HCT116 (cell line): ENCODE measurements around the gene FNBP1. TPM values are rescaled to one million over a fixed set of nuclear protein-coding genes. Genes with fewer than 3 reads are reported as not detected.

ENCODE experiments used
- ATAC-seq: fragments of 200-7000 bp; cut with Tn5 transposase; 2 replicates; pipeline ENCODE4 v1.9.1; 2020; ENCODE audit warnings: mild to moderate bottlenecking, moderate library complexity
- BruUV-seq: library from RNA; stranded (reverse); fragments of 400-500 nt; replicated peaks from 2 replicates; lab custom pipeline; 2021; lab: Mats Ljungman, UMichigan
- CTCF ChIA-PET: fragments of 300-600 bp; sonication (Branson Sonifier 250); formaldehyde crosslinking; loops from one replicate; lab custom pipeline; 2021; ENCODE audit warnings: antibody characterized with exemption; lab: Charles Lee
- POLR2A ChIA-PET: fragments of 300-600, 350-600 bp; sonication (Branson Sonifier 250); formaldehyde crosslinking; loops from one replicate; lab custom pipeline; 2021; ENCODE audit warnings: antibody characterized with exemption; lab: Charles Lee
- RAD21 ChIA-PET, 2 experiments: fragments of 300-600 bp; sonication (Branson Sonifier 250); formaldehyde crosslinking; loops; one replicate each; lab custom pipeline; 2023; ENCODE audit warnings: low total read pairs in 2 of 2; ENCODE audit not compliant: uncharacterized antibody in 2 of 2, unreplicated experiment in 2 of 2, low non-redundant PET in 1 of 2; lab: Charles Lee
- DNase-seq: peaks from one replicate; pipeline ENCODE4 v3.0.0-alpha.2; 2010; ENCODE audit warnings: low read depth, low spot score
- H2AFZ ChIP-seq: fragments of 200-600 bp; shearing (Covaris generic), sonication (generic); 2 replicates; pipeline ENCODE4 v1.6.1; 2017; ENCODE audit warnings: low read depth, mixed run types, mixed read lengths, antibody characterized with exemption, low read length; ENCODE audit not compliant: poor library complexity, severe bottlenecking
- H3K27ac ChIP-seq: 2 replicates; pipeline ENCODE4 v1.5.1; 2012; ENCODE audit warnings: low read depth, low read length
- H3K27me3 ChIP-seq: fragments of 200-600 bp; sonication (generic); 2 replicates; pipeline ENCODE4 v1.6.1; 2016; ENCODE audit warnings: mixed run types, low read length, mixed read lengths; ENCODE audit not compliant: insufficient read depth
- H3K36me3 ChIP-seq, 2 experiments: fragments of 200-500 bp in 1 of 2; fragments of 200-600 bp in 1 of 2; sonication (Bioruptor generic) in 1 of 2; sonication (generic) in 1 of 2; 2 replicates each; pipeline versions ENCODE4 v1.5.1 to v1.6.1; 2014 to 2016; ENCODE audit warnings: low read length in 2 of 2, inconsistent platforms in 1 of 2, mixed read lengths in 1 of 2, mixed run types in 1 of 2; ENCODE audit not compliant: insufficient read depth in 2 of 2, control insufficient read depth in 1 of 2
- H3K4me1 ChIP-seq, 2 experiments: fragments of 200-600 bp in 1 of 2; sonication (generic) in 1 of 2; 2 replicates each; pipeline versions ENCODE4 v1.5.1 to v1.6.1; 2012 to 2017; ENCODE audit warnings: low read length in 2 of 2, inconsistent platforms in 1 of 2, mild to moderate bottlenecking in 1 of 2, mixed read lengths in 1 of 2, mixed run types in 1 of 2, moderate library complexity in 1 of 2; ENCODE audit not compliant: insufficient read depth in 2 of 2, control insufficient read depth in 1 of 2
- H3K4me2 ChIP-seq: fragments of 200-600 bp; sonication (generic); 2 replicates; pipeline ENCODE4 v1.6.1; 2017; ENCODE audit warnings: mixed run types, low read length, mixed read lengths
- H3K4me3 ChIP-seq, 2 experiments: fragments of 200-600 bp in 1 of 2; sonication (generic) in 1 of 2; replicated peaks in 1 of 2; 2 replicates each; pipeline ENCODE4 v1.5.1; 2011 to 2016; ENCODE audit warnings: low read length in 2 of 2, control low read depth in 1 of 2, low read depth in 1 of 2, mild to moderate bottlenecking in 1 of 2, mixed read lengths in 1 of 2, mixed run types in 1 of 2
- H3K79me2 ChIP-seq: fragments of 200-600 bp; sonication (generic); 2 replicates; pipeline ENCODE4 v1.6.1; 2017; ENCODE audit warnings: mild to moderate bottlenecking, mixed run types, low read length, moderate library complexity, mixed read lengths; ENCODE audit not compliant: insufficient read depth
- H3K9ac ChIP-seq: fragments of 200-600 bp; sonication (generic); 2 replicates; pipeline ENCODE4 v1.6.1; 2016; ENCODE audit warnings: low read length, mixed read lengths
- H3K9me2 ChIP-seq: fragments of 200-600 bp; sonication (generic), shearing (Covaris generic); 2 replicates; pipeline ENCODE4 v1.6.1; 2017; ENCODE audit warnings: mixed run types, mild to moderate bottlenecking, moderate library complexity; ENCODE audit not compliant: insufficient read depth
- H3K9me3 ChIP-seq, 2 experiments: fragments of 200-500 bp in 1 of 2; fragments of 200-600 bp in 1 of 2; sonication (Bioruptor generic) in 1 of 2; sonication (generic) in 1 of 2; 2 replicates each; pipeline ENCODE4 v1.6.1; 2014 to 2017; ENCODE audit warnings: low read length in 2 of 2, mixed read lengths in 2 of 2, inconsistent platforms in 1 of 2, low read depth in 1 of 2, mild to moderate bottlenecking in 1 of 2, mixed run types in 1 of 2, moderate library complexity in 1 of 2; ENCODE audit not compliant: control insufficient read depth in 1 of 2, insufficient read depth in 1 of 2
- H4K20me1 ChIP-seq: fragments of 200-600 bp; sonication (generic), shearing (Covaris generic); 2 replicates; pipeline ENCODE4 v1.6.1; 2017; ENCODE audit warnings: mixed run types, mild to moderate bottlenecking, moderate library complexity; ENCODE audit not compliant: insufficient read depth
- CBX3 ChIP-seq: IDR thresholded peaks from 2 replicates; pipeline ENCODE4 v1.6.1; 2012; ENCODE audit warnings: low read depth
- CEBPB ChIP-seq: IDR thresholded peaks from 2 replicates; pipeline ENCODE4 v1.6.1; 2012; ENCODE audit warnings: low read depth
- CTCF ChIP-seq, 3 experiments: fragments of 200-600 bp in 1 of 3; sonication (generic) in 1 of 3; IDR thresholded peaks in 2 of 3; conservative IDR thresholded peaks in 1 of 3; 2 replicates each; pipeline ENCODE4 v1.5.1; 2012 to 2017; ENCODE audit warnings: low read depth in 2 of 3, low read length in 2 of 3, antibody characterized with exemption in 1 of 3, borderline replicate concordance in 1 of 3, control low read depth in 1 of 3, mild to moderate bottlenecking in 1 of 3, mixed read lengths in 1 of 3, mixed run types in 1 of 3, moderate library complexity in 1 of 3; ENCODE audit not compliant: insufficient read depth in 1 of 3
- EGR1 ChIP-seq: IDR thresholded peaks from 2 replicates; pipeline ENCODE4 v1.6.1; 2012; ENCODE audit warnings: low read depth
- EZH2 ChIP-seq: fragments of 200-600 bp; sonication (generic); IDR thresholded peaks from 2 replicates; pipeline ENCODE4 v1.6.1; 2017; ENCODE audit warnings: antibody characterized with exemption, mixed run types
- EZH2phosphoT487 ChIP-seq: fragments of 200-600 bp; IDR thresholded peaks from 2 replicates; pipeline ENCODE4 v1.6.1; 2018; ENCODE audit warnings: antibody characterized with exemption, borderline replicate concordance
- JUND ChIP-seq: IDR thresholded peaks from 2 replicates; pipeline ENCODE4 v1.6.1; 2012
- MAX ChIP-seq: IDR thresholded peaks from 2 replicates; pipeline ENCODE4 v1.6.1; 2012
- POLR2A ChIP-seq: IDR thresholded peaks from 2 replicates; pipeline ENCODE4 v1.7.0; 2011; ENCODE audit warnings: borderline replicate concordance; ENCODE audit not compliant: insufficient read depth, insufficient read length; ENCODE audit errors: extremely low read depth
- RAD21 ChIP-seq: IDR thresholded peaks from 2 replicates; pipeline ENCODE4 v1.6.1; 2012; ENCODE audit warnings: low read depth, mild to moderate bottlenecking
- REST ChIP-seq: IDR thresholded peaks from 2 replicates; pipeline ENCODE4 v1.6.1; 2012; ENCODE audit warnings: low read depth
- SIN3A ChIP-seq: IDR thresholded peaks from 2 replicates; pipeline ENCODE4 v1.6.1; 2012; ENCODE audit warnings: low read depth
- SP1 ChIP-seq: IDR thresholded peaks from 2 replicates; pipeline ENCODE4 v1.6.1; 2012; ENCODE audit warnings: low read depth
- SRF ChIP-seq: IDR thresholded peaks from 2 replicates; pipeline ENCODE4 v1.6.1; 2012; ENCODE audit warnings: low read depth
- YY1 ChIP-seq: IDR thresholded peaks from 2 replicates; pipeline ENCODE4 v1.6.1; 2011; ENCODE audit warnings: low read length, low read depth, moderate library complexity, mild to moderate bottlenecking; ENCODE audit not compliant: insufficient replicate concordance; ENCODE audit errors: extremely low read depth
- ZNF274 ChIP-seq: fragments of 200-500 bp; sonication (Bioruptor generic); IDR thresholded peaks from 2 replicates; pipeline ENCODE4 v1.6.1; 2014; ENCODE audit warnings: mild to moderate bottlenecking, low read depth, low read length, inconsistent platforms
- intact Hi-C: fragments of 100-400 bp; cut with micrococcal nuclease; formaldehyde crosslinking; loops from 2 replicates; pipeline ENCODE4 v1.10.0; 2022
- total RNA-seq: library from RNA; stranded (reverse); gene quantifications from one replicate; pipeline ENCODE4 v1.2.1, GENCODE V29; 2021; ENCODE audit not compliant: unreplicated experiment

FNBP1 gene
- total RNA-seq, 1 experiment from 2014 or later: 25.0 TPM

- POLR2A ChIA-PET: no interaction called here
- intact Hi-C loops: no loop called here
- no peak for TF ChIP-seq RAD21
- TF ChIP-seq YY1: no peak
- TF ChIP-seq SIN3A: no peak
- no peak for TF ChIP-seq CTCF (IDR thresholded peaks at IDR 0.05 in 2 of 3, conservative IDR thresholded peaks at IDR 0.05 in 1 of 3; ENCODE audit: borderline replicate concordance in 1 of 3, insufficient read depth in 1 of 3, low read depth in 2 of 3, low read length in 2 of 3)
- TF ChIP-seq EGR1: no peak
- no peak for TF ChIP-seq MAX
- no peak for TF ChIP-seq REST
- no peak for TF ChIP-seq EZH2
- no peak for TF ChIP-seq ZNF274
- no peak for TF ChIP-seq SRF
- no peak for TF ChIP-seq JUND
- TF ChIP-seq EZH2phosphoT487: no peak
- no peak for TF ChIP-seq POLR2A
- no peak for TF ChIP-seq SP1
- TF ChIP-seq CEBPB: no peak
- TF ChIP-seq CBX3: no peak
- TF ChIP-seq, all 23 proteins: peak for 0
- no peak overlapping the region for H3K9ac ChIP-seq
- RAD21 ChIA-PET: no interaction called here
- H3K4me1 ChIP-seq: no peaks in the 10 kb centered on the region
- DNase-seq (no peak), ATAC-seq (no peak)
- H3K36me3 ChIP-seq: no peaks in the 10 kb centered on the region
- CTCF ChIA-PET: no interaction called here
- no peaks in the 10 kb centered on the region for H4K20me1 ChIP-seq
- H3K9me3 ChIP-seq: no peaks in the 10 kb centered on the region
- no peak overlapping the region for H3K4me2 ChIP-seq
- no peaks in the 10 kb centered on the region for H3K79me2 ChIP-seq
- BruUV-seq: no TSS peak
- no peak overlapping the region for H2AFZ ChIP-seq
- H3K9me2 ChIP-seq: no peaks in the 10 kb centered on the region
- H3K27ac ChIP-seq: no peak overlapping the region
- no peaks in the 10 kb centered on the region for H3K27me3 ChIP-seq
- no peak overlapping the region for H3K4me3 ChIP-seq
Observed at GRCh38 chr9:129932303-129933151, 110.5 kb downstream of the FNBP1 start.
